OCI-LY7 (cell line): ENCODE results near the gene RC3H1. TPM values are rescaled to one million over a fixed set of nuclear protein-coding genes. Genes with fewer than 3 reads are reported as not detected.
A peak's percentile ranks its signal among the peaks of the same experiment; 100 is the strongest.

Experiments
- BruUV-seq: library from RNA; stranded (reverse); fragments of 400-500 nt; replicated peaks from 2 replicates; lab custom pipeline; 2021; lab: Mats Ljungman, UMichigan
- CTCF ChIA-PET: fragments of 300-600 bp; sonication (Branson Sonifier 250); formaldehyde crosslinking; loops from one replicate; lab custom pipeline; 2022; ENCODE audit warnings: antibody characterized with exemption; ENCODE audit not compliant: unreplicated experiment; lab: Charles Lee
- POLR2A ChIA-PET: fragments of 300-600 bp; sonication (Branson Sonifier 250); formaldehyde crosslinking; loops from one replicate; lab custom pipeline; 2022; ENCODE audit warnings: antibody characterized with exemption; lab: Charles Lee
- DNase-seq: peaks from one replicate; pipeline ENCODE4 v3.0.0-alpha.2; 2015; ENCODE audit warnings: low spot score
- H2AFZ ChIP-seq: fragments of 200-600 bp; sonication (generic), shearing (Covaris generic); 2 replicates; pipeline ENCODE4 v1.6.1; 2014; ENCODE audit warnings: mild to moderate bottlenecking, antibody characterized with exemption, low read length, moderate library complexity
- H3K27ac ChIP-seq: fragments of 200-600 bp; sonication (generic); 2 replicates; pipeline ENCODE4 v1.5.1; 2014; ENCODE audit warnings: mixed run types, low read depth, mild to moderate bottlenecking, moderate library complexity, low read length, inconsistent platforms; ENCODE audit not compliant: poor library complexity, severe bottlenecking
- H3K36me3 ChIP-seq: fragments of 200-600 bp; sonication (generic); 2 replicates; pipeline ENCODE4 v1.6.1; 2014; ENCODE audit warnings: mild to moderate bottlenecking, antibody characterized with exemption, low read length, moderate library complexity, mixed read lengths; ENCODE audit not compliant: insufficient read depth
- H3K4me1 ChIP-seq: fragments of 200-600 bp; sonication (generic); 2 replicates; pipeline ENCODE4 v1.5.1; 2014; ENCODE audit warnings: mild to moderate bottlenecking, low read length; ENCODE audit not compliant: insufficient read depth, poor library complexity, severe bottlenecking
- H3K4me2 ChIP-seq: fragments of 200-600 bp; sonication (generic); 2 replicates; pipeline ENCODE4 v1.6.1; 2014; ENCODE audit warnings: mild to moderate bottlenecking, low read length
- H3K4me3 ChIP-seq: fragments of 200-600 bp; sonication (generic); 2 replicates; pipeline ENCODE4 v1.5.1; 2014; ENCODE audit warnings: mild to moderate bottlenecking, low read depth, low read length; ENCODE audit not compliant: poor library complexity, severe bottlenecking
- H3K79me2 ChIP-seq: fragments of 200-600 bp; sonication (generic); 2 replicates; pipeline ENCODE4 v1.6.1; 2016; ENCODE audit warnings: low read depth, mild to moderate bottlenecking, low read length, moderate library complexity, mixed read lengths; ENCODE audit not compliant: insufficient read depth
- H3K9me2 ChIP-seq: fragments of 200-600 bp; sonication (generic); 2 replicates; pipeline ENCODE4 v1.6.1; 2016; ENCODE audit warnings: mild to moderate bottlenecking, low read length, mixed read lengths; ENCODE audit not compliant: insufficient read depth
- H3K9me3 ChIP-seq: fragments of 200-600 bp; sonication (generic); 2 replicates; pipeline ENCODE4 v1.6.1; 2014; ENCODE audit warnings: mild to moderate bottlenecking, mixed run types, low read length, mixed read lengths
- H4K20me1 ChIP-seq: fragments of 200-600 bp; sonication (generic); 2 replicates; pipeline ENCODE4 v1.6.1; 2014; ENCODE audit warnings: mild to moderate bottlenecking, antibody characterized with exemption, low read length, moderate library complexity, mixed read lengths; ENCODE audit not compliant: insufficient read depth
- EZH2phosphoT487 ChIP-seq: fragments of 200-600 bp; sonication (generic); IDR thresholded peaks from 2 replicates; pipeline ENCODE4 v1.6.1; 2018; ENCODE audit warnings: low read depth, borderline replicate concordance, mild to moderate bottlenecking, mixed run types, antibody characterized with exemption, low read length, moderate library complexity, mixed read lengths
- intact Hi-C: fragments of 100-400 bp; cut with micrococcal nuclease; formaldehyde crosslinking; loops from one replicate; pipeline ENCODE4 v1.10.0; 2022; ENCODE audit not compliant: unreplicated experiment
- total RNA-seq, 2 experiments: library from RNA; depleted of rRNA in 1 of 2; stranded (reverse); fragments of >200 nt in 1 of 2; shearing (Covaris generic) in 1 of 2; gene quantifications; 2 replicates each; pipeline ENCODE4 v1.2.3, GENCODE V29; 2014 to 2022
- TF ChIP-seq, protein P1 (sequence below): fragments of 200-600 bp; sonication (generic); conservative IDR thresholded peaks from 2 replicates; pipeline ENCODE4 v1.5.1; 2014; ENCODE audit warnings: mild to moderate bottlenecking, antibody characterized with exemption, low read length, moderate library complexity, mixed read lengths

Gene RC3H1
- total RNA-seq, 2 experiments from 2014 or later: 21.0 to 34.0 TPM

DNA sequence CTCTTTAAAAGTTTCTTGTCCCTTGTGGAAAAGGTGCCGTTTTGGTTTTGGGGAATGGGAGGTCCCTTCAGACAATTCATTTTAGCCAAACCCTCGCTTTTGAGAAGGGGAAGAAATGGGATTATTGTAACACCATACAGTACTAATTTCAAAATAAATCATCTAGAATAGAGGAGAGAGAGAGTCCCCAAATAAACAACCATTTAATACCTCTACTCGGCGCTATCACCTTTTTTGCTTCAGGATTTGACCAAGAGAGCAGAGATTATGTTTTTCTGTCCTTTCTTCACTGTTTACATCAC, 770 bp upstream of the RC3H1 start:
- H3K4me2 ChIP-seq: peak overlapping the region; percentile 99
- TF ChIP-seq, protein P1, sequence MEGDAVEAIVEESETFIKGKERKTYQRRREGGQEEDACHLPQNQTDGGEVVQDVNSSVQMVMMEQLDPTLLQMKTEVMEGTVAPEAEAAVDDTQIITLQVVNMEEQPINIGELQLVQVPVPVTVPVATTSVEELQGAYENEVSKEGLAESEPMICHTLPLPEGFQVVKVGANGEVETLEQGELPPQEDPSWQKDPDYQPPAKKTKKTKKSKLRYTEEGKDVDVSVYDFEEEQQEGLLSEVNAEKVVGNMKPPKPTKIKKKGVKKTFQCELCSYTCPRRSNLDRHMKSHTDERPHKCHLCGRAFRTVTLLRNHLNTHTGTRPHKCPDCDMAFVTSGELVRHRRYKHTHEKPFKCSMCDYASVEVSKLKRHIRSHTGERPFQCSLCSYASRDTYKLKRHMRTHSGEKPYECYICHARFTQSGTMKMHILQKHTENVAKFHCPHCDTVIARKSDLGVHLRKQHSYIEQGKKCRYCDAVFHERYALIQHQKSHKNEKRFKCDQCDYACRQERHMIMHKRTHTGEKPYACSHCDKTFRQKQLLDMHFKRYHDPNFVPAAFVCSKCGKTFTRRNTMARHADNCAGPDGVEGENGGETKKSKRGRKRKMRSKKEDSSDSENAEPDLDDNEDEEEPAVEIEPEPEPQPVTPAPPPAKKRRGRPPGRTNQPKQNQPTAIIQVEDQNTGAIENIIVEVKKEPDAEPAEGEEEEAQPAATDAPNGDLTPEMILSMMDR: no peak
- no peak for TF ChIP-seq EZH2phosphoT487
- H3K36me3 ChIP-seq: peaks cover 5% of the 10 kb centered on the region; the same call in 1 of the 2 replicates
- H3K79me2 ChIP-seq: peaks cover 41% of the 10 kb centered on the region
- CTCF ChIA-PET: no interaction called here
- H3K27ac ChIP-seq: peak overlapping the region; percentile 25
- DNase-seq: no peak
- no TSS peak for BruUV-seq
- peaks cover 36% of the 10 kb centered on the region for H3K4me1 ChIP-seq
- H3K9me2 ChIP-seq: no peaks in the 10 kb centered on the region
- POLR2A ChIA-PET: interaction anchor here (0.6 to 1.5 kb wide), 7 partner anchors 11 to 144 kb away, joined by 3 to 7 read pairs (median 3); no protein-coding TSS in a partner anchor
- H4K20me1 ChIP-seq: peaks cover 14% of the 10 kb centered on the region
- H2AFZ ChIP-seq: peak overlapping the region; percentile 97
- H3K9me3 ChIP-seq: no peaks in the 10 kb centered on the region
- intact Hi-C loops: loop anchor here (5.0 kb wide), 2 partner anchors 134 to 194 kb away; partner anchors contain the start of gene RABGAP1L
- H3K4me3 ChIP-seq: peak overlapping the region; percentile 89

DNA sequence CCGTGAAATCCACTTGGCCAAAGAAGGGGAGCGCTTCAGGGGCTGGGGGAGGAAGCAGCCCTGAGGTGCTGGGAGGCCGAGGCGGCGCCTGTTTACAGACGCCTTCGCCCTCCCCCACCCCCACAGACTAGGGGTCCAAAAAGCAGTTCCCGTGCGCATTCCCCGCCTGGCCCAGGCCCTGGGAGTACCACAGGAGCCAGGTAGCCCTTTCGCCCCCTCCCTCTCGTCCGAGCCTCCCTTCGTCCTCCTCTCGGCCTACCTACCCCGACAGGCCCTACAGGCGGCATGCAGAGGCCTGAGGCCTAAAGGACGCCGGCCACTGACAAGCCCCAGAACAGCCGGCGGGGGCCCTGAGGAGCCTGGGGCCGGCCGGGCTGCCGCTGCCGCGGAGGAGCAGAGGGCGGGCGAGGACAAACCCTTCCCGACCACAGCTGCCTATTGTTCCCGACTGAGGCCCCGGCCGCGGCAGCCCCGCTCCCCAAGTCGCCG, 522 bp downstream of the RC3H1 start:
- Histone ChIP-seq H3K79me2 (peaks cover 54% of the 10 kb centered on the region), H3K4me2 (peak overlapping the region; percentile 99), H4K20me1 (peaks cover 14% of the 10 kb centered on the region), H3K4me1 (peaks cover 39% of the 10 kb centered on the region), H3K9me2 (no peaks in the 10 kb centered on the region), H3K36me3 (peaks cover 5% of the 10 kb centered on the region; the same call in 1 of the 2 replicates), H3K9me3 (no peaks in the 10 kb centered on the region), H3K27ac (peak overlapping the region; percentile 51), H3K4me3 (peak overlapping the region; percentile 89), H2AFZ (peak overlapping the region; percentile 97)
- ChIA-PET CTCF (no interaction called here), POLR2A (interaction anchor here (0.6 to 1.5 kb wide), 3 partner anchors 14 to 200 kb away, joined by 3 to 4 read pairs (median 3); partner anchors contain the start of gene ZBTB37)
- no peak for TF ChIP-seq EZH2phosphoT487
- BruUV-seq: no TSS peak
- intact Hi-C loops: loop anchor here (2.0 to 5.0 kb wide), 3 partner anchors 136 to 196 kb away; partner anchors contain the start of genes RABGAP1L and ZBTB37
- peak; percentile 62 for DNase-seq

DNA sequence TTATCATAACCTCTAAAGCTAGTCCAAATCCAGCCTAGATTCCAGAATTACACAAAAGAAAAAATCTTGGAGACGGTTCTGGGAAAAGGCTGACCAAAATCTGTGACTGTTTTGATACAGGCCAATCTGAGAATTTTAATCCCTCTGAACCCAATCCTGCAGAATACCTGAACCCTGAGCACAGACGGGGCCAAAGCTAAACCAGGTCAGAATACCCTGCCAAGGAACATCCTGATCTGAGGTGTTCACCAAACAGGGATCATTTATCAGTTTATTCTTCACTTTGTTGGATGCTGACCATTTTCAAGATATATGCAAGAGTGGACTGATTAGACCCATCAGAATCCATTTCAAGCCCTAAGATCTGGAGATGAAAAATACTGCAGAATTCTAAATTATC, 3.6 kb downstream of the RC3H1 start:
- no peak for DNase-seq
- peaks cover 39% of the 10 kb centered on the region for H3K4me1 ChIP-seq
- H3K27ac ChIP-seq: no peak overlapping the region
- CTCF ChIA-PET: no interaction called here
- H3K4me3 ChIP-seq: no peak overlapping the region
- H3K36me3 ChIP-seq: peaks cover 14% of the 10 kb centered on the region
- POLR2A ChIA-PET: interaction anchor here (1.4 to 2.2 kb wide), 2 partner anchors 13 to 19 kb away, joined by 4 to 7 read pairs; no protein-coding TSS in a partner anchor
- H3K9me3 ChIP-seq: no peaks in the 10 kb centered on the region
- peaks cover 14% of the 10 kb centered on the region for H4K20me1 ChIP-seq
- peaks cover 83% of the 10 kb centered on the region for H3K79me2 ChIP-seq
- intact Hi-C loops: no loop called here
- TF ChIP-seq EZH2phosphoT487: no peak
- TF ChIP-seq, protein P1: no peak
- H2AFZ ChIP-seq: no peak overlapping the region
- peak overlapping the region; percentile 22; the same call in 1 of the 2 replicates for H3K4me2 ChIP-seq
- no peaks in the 10 kb centered on the region for H3K9me2 ChIP-seq
- BruUV-seq: no TSS peak
